ENCODE results near the gene SMC1B.
"Not testable (repeated sequence)": the region's sequence is repeated elsewhere in the genome, so short reads cannot be mapped to it uniquely, and the experiment has no call there.

Gene SMC1B

GRCh38 chr22:45296628-45297297 is 116.6 kb downstream of the SMC1B start:
- Histone ChIP-seq H3K79me2 (ENCODE audit: control insufficient read depth, insufficient read depth, low read length, unreplicated experiment) (no peaks in the 10 kb centered on the region), H3K27me3 (ENCODE audit: insufficient read depth, low read length) (no peaks in the 10 kb centered on the region), H3K4me1 (ENCODE audit: control insufficient read depth, insufficient read depth, low read length, unreplicated experiment) (peaks cover under 1% of the 10 kb centered on the region), H2AFZ (ENCODE audit: low read length, unreplicated experiment) (no peak overlapping the region), H3K4me3 (ENCODE audit: low read depth, low read length) (no peak overlapping the region), H3K36me3 (ENCODE audit: insufficient read depth, low read length) (no peaks in the 10 kb centered on the region), H3K27ac (ENCODE audit: low read depth, low read length) (no peak overlapping the region)

GRCh38 chr22:45295492-45295891 is 117.9 kb downstream of the SMC1B start:
- Histone ChIP-seq H3K27me3 (ENCODE audit: insufficient read depth, low read length) (no peaks in the 10 kb centered on the region), H3K4me3 (ENCODE audit: low read depth, low read length) (no peak overlapping the region), H3K79me2 (ENCODE audit: control insufficient read depth, insufficient read depth, low read length, unreplicated experiment) (no peaks in the 10 kb centered on the region), H3K27ac (ENCODE audit: low read depth, low read length) (no peak overlapping the region), H3K4me1 (ENCODE audit: control insufficient read depth, insufficient read depth, low read length, unreplicated experiment) (no peaks in the 10 kb centered on the region), H2AFZ (ENCODE audit: low read length, unreplicated experiment) (no peak overlapping the region), H3K36me3 (ENCODE audit: insufficient read depth, low read length) (no peaks in the 10 kb centered on the region)

DNA sequence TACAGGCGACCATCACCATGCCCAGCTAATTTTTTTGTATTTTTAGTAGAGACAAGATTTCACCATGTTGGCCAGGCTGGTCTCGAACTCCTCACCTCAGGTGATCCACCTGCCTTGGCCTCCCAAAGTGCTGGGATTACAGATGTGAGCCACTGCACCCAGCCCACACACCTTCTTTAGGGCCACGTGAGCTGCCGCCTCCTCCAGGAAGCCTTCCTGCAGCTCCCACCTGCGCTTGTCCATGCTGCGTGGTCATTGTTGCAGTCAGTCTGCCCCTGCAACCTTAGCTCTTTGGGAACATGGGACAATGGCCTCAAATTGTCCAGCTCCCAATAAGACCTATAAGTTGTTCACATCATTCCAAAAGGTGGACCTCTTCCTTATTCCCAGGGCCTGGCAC is 118.4 kb downstream of the SMC1B start:
- not testable (repeated sequence) for H3K27ac ChIP-seq (ENCODE audit: low read depth, low read length); H3K79me2 ChIP-seq (ENCODE audit: control insufficient read depth, insufficient read depth, low read length, unreplicated experiment)

More for the DNA sequence above, 118.4 kb downstream of the SMC1B start:
- not testable (repeated sequence) for H3K4me3 ChIP-seq (ENCODE audit: low read depth, low read length); H2AFZ ChIP-seq (ENCODE audit: low read length, unreplicated experiment); H3K27me3 ChIP-seq (ENCODE audit: insufficient read depth, low read length); H3K4me1 ChIP-seq (ENCODE audit: control insufficient read depth, insufficient read depth, low read length, unreplicated experiment); H3K36me3 ChIP-seq (ENCODE audit: insufficient read depth, low read length)
